ENCODE results near the gene RNF213. TPM values are rescaled to one million over a fixed set of nuclear protein-coding genes. Genes with fewer than 3 reads are reported as not detected.
"Not testable (repeated sequence)": the region's sequence is repeated elsewhere in the genome, so short reads cannot be mapped to it uniquely, and the experiment has no call there.

The RNF213 gene
- total RNA-seq, 1 experiment from 2014 or later, result 23.8 TPM

GRCh38 chr17:80292521-80292971 is 31.9 kb downstream of the RNF213 start:
- DNase-seq (ENCODE audit: low read depth), result no peak

- DNase-seq (ENCODE audit: low read depth), result no peak
These were observed 33.6 kb downstream of the RNF213 start for GRCh38 chr17:80294210-80294609.

GRCh38 chr17:80294653-80295052 is 34.0 kb downstream of the RNF213 start:
- DNase-seq (ENCODE audit: low read depth), result no peak

GRCh38 chr17:80295146-80295545 is 34.5 kb downstream of the RNF213 start:
- DNase-seq (ENCODE audit: low read depth), result no peak

GRCh38 chr17:80295559-80295958 is 34.9 kb downstream of the RNF213 start:
- DNase-seq (ENCODE audit: low read depth), result no peak

- DNase-seq (ENCODE audit: low read depth), result no peak
These were observed 35.6 kb downstream of the RNF213 start for GRCh38 chr17:80296221-80296620.

- no peak for DNase-seq (ENCODE audit: low read depth)
These were observed 37.4 kb downstream of the RNF213 start for GRCh38 chr17:80297996-80298560.

GRCh38 chr17:80299350-80300100 is 38.9 kb downstream of the RNF213 start:
- not testable (repeated sequence) for DNase-seq (ENCODE audit: low read depth)

GRCh38 chr17:80300756-80301155 is 40.1 kb downstream of the RNF213 start:
- not testable (repeated sequence) for DNase-seq (ENCODE audit: low read depth)

GRCh38 chr17:80303824-80304223 is 43.2 kb downstream of the RNF213 start:
- no peak for DNase-seq (ENCODE audit: low read depth)

GRCh38 chr17:80307994-80308691 is 47.5 kb downstream of the RNF213 start:
- no peak for DNase-seq (ENCODE audit: low read depth)

GRCh38 chr17:80308692-80309517 is 48.3 kb downstream of the RNF213 start:
- DNase-seq (ENCODE audit: low read depth), result no peak

- DNase-seq (ENCODE audit: low read depth), result no peak
These were observed 50.7 kb downstream of the RNF213 start for GRCh38 chr17:80311216-80311827.

- no peak for DNase-seq (ENCODE audit: low read depth)
These were observed 52.0 kb downstream of the RNF213 start for GRCh38 chr17:80312621-80313135.

- no peak for DNase-seq (ENCODE audit: low read depth)
These were observed 52.6 kb downstream of the RNF213 start for GRCh38 chr17:80313160-80313829.

- not testable (repeated sequence) for DNase-seq (ENCODE audit: low read depth)
These were observed 53.3 kb downstream of the RNF213 start for GRCh38 chr17:80313946-80314345.

GRCh38 chr17:80315517-80316182 is 55.0 kb downstream of the RNF213 start:
- no peak for DNase-seq (ENCODE audit: low read depth)

- DNase-seq (ENCODE audit: low read depth), result no peak
These were observed 55.8 kb downstream of the RNF213 start for GRCh38 chr17:80316431-80316830.

GRCh38 chr17:80316927-80317705 is 56.5 kb downstream of the RNF213 start:
- no peak for DNase-seq (ENCODE audit: low read depth)

- DNase-seq (ENCODE audit: low read depth), result no peak
These were observed 57.0 kb downstream of the RNF213 start for GRCh38 chr17:80317706-80317980.
